HCT116 (cell line): ENCODE measurements around the gene RAB3C. TPM values are rescaled to one million over a fixed set of nuclear protein-coding genes. Genes with fewer than 3 reads are reported as not detected.

Experiments used
- ATAC-seq: fragments of 200-7000 bp; cut with Tn5 transposase; 2 replicates; pipeline ENCODE4 v1.9.1; 2020; ENCODE audit warnings: mild to moderate bottlenecking, moderate library complexity
- BruUV-seq: library from RNA; stranded (reverse); fragments of 400-500 nt; replicated peaks from 2 replicates; lab custom pipeline; 2021; lab: Mats Ljungman, UMichigan
- CTCF ChIA-PET: fragments of 300-600 bp; sonication (Branson Sonifier 250); formaldehyde crosslinking; loops from one replicate; lab custom pipeline; 2021; ENCODE audit warnings: antibody characterized with exemption; lab: Charles Lee
- POLR2A ChIA-PET: fragments of 300-600, 350-600 bp; sonication (Branson Sonifier 250); formaldehyde crosslinking; loops from one replicate; lab custom pipeline; 2021; ENCODE audit warnings: antibody characterized with exemption; lab: Charles Lee
- RAD21 ChIA-PET, 2 experiments: fragments of 300-600 bp; sonication (Branson Sonifier 250); formaldehyde crosslinking; loops; one replicate each; lab custom pipeline; 2023; ENCODE audit warnings: low total read pairs in 2 of 2; ENCODE audit not compliant: uncharacterized antibody in 2 of 2, unreplicated experiment in 2 of 2, low non-redundant PET in 1 of 2; lab: Charles Lee
- DNase-seq: peaks from one replicate; pipeline ENCODE4 v3.0.0-alpha.2; 2010; ENCODE audit warnings: low read depth, low spot score
- H2AFZ ChIP-seq: fragments of 200-600 bp; shearing (Covaris generic), sonication (generic); 2 replicates; pipeline ENCODE4 v1.6.1; 2017; ENCODE audit warnings: low read depth, mixed run types, mixed read lengths, antibody characterized with exemption, low read length; ENCODE audit not compliant: poor library complexity, severe bottlenecking
- H3K27ac ChIP-seq: 2 replicates; pipeline ENCODE4 v1.5.1; 2012; ENCODE audit warnings: low read depth, low read length
- H3K27me3 ChIP-seq: fragments of 200-600 bp; sonication (generic); 2 replicates; pipeline ENCODE4 v1.6.1; 2016; ENCODE audit warnings: mixed run types, low read length, mixed read lengths; ENCODE audit not compliant: insufficient read depth
- H3K36me3 ChIP-seq, 2 experiments: fragments of 200-500 bp in 1 of 2; fragments of 200-600 bp in 1 of 2; sonication (Bioruptor generic) in 1 of 2; sonication (generic) in 1 of 2; 2 replicates each; pipeline versions ENCODE4 v1.5.1 to v1.6.1; 2014 to 2016; ENCODE audit warnings: low read length in 2 of 2, inconsistent platforms in 1 of 2, mixed read lengths in 1 of 2, mixed run types in 1 of 2; ENCODE audit not compliant: insufficient read depth in 2 of 2, control insufficient read depth in 1 of 2
- H3K4me1 ChIP-seq, 2 experiments: fragments of 200-600 bp in 1 of 2; sonication (generic) in 1 of 2; 2 replicates each; pipeline versions ENCODE4 v1.5.1 to v1.6.1; 2012 to 2017; ENCODE audit warnings: low read length in 2 of 2, inconsistent platforms in 1 of 2, mild to moderate bottlenecking in 1 of 2, mixed read lengths in 1 of 2, mixed run types in 1 of 2, moderate library complexity in 1 of 2; ENCODE audit not compliant: insufficient read depth in 2 of 2, control insufficient read depth in 1 of 2
- H3K4me2 ChIP-seq: fragments of 200-600 bp; sonication (generic); 2 replicates; pipeline ENCODE4 v1.6.1; 2017; ENCODE audit warnings: mixed run types, low read length, mixed read lengths
- H3K4me3 ChIP-seq, 2 experiments: fragments of 200-600 bp in 1 of 2; sonication (generic) in 1 of 2; replicated peaks in 1 of 2; 2 replicates each; pipeline ENCODE4 v1.5.1; 2011 to 2016; ENCODE audit warnings: low read length in 2 of 2, control low read depth in 1 of 2, low read depth in 1 of 2, mild to moderate bottlenecking in 1 of 2, mixed read lengths in 1 of 2, mixed run types in 1 of 2
- H3K79me2 ChIP-seq: fragments of 200-600 bp; sonication (generic); 2 replicates; pipeline ENCODE4 v1.6.1; 2017; ENCODE audit warnings: mild to moderate bottlenecking, mixed run types, low read length, moderate library complexity, mixed read lengths; ENCODE audit not compliant: insufficient read depth
- H3K9ac ChIP-seq: fragments of 200-600 bp; sonication (generic); 2 replicates; pipeline ENCODE4 v1.6.1; 2016; ENCODE audit warnings: low read length, mixed read lengths
- H3K9me2 ChIP-seq: fragments of 200-600 bp; sonication (generic), shearing (Covaris generic); 2 replicates; pipeline ENCODE4 v1.6.1; 2017; ENCODE audit warnings: mixed run types, mild to moderate bottlenecking, moderate library complexity; ENCODE audit not compliant: insufficient read depth
- H3K9me3 ChIP-seq, 2 experiments: fragments of 200-500 bp in 1 of 2; fragments of 200-600 bp in 1 of 2; sonication (Bioruptor generic) in 1 of 2; sonication (generic) in 1 of 2; 2 replicates each; pipeline ENCODE4 v1.6.1; 2014 to 2017; ENCODE audit warnings: low read length in 2 of 2, mixed read lengths in 2 of 2, inconsistent platforms in 1 of 2, low read depth in 1 of 2, mild to moderate bottlenecking in 1 of 2, mixed run types in 1 of 2, moderate library complexity in 1 of 2; ENCODE audit not compliant: control insufficient read depth in 1 of 2, insufficient read depth in 1 of 2
- H4K20me1 ChIP-seq: fragments of 200-600 bp; sonication (generic), shearing (Covaris generic); 2 replicates; pipeline ENCODE4 v1.6.1; 2017; ENCODE audit warnings: mixed run types, mild to moderate bottlenecking, moderate library complexity; ENCODE audit not compliant: insufficient read depth
- ATF3 ChIP-seq: IDR thresholded peaks from 2 replicates; pipeline ENCODE4 v1.6.1; 2012
- CBX3 ChIP-seq: IDR thresholded peaks from 2 replicates; pipeline ENCODE4 v1.6.1; 2012; ENCODE audit warnings: low read depth
- CEBPB ChIP-seq: IDR thresholded peaks from 2 replicates; pipeline ENCODE4 v1.6.1; 2012; ENCODE audit warnings: low read depth
- CTCF ChIP-seq, 3 experiments: fragments of 200-600 bp in 1 of 3; sonication (generic) in 1 of 3; IDR thresholded peaks in 2 of 3; conservative IDR thresholded peaks in 1 of 3; 2 replicates each; pipeline ENCODE4 v1.5.1; 2012 to 2017; ENCODE audit warnings: low read depth in 2 of 3, low read length in 2 of 3, antibody characterized with exemption in 1 of 3, borderline replicate concordance in 1 of 3, control low read depth in 1 of 3, mild to moderate bottlenecking in 1 of 3, mixed read lengths in 1 of 3, mixed run types in 1 of 3, moderate library complexity in 1 of 3; ENCODE audit not compliant: insufficient read depth in 1 of 3
- EGR1 ChIP-seq: IDR thresholded peaks from 2 replicates; pipeline ENCODE4 v1.6.1; 2012; ENCODE audit warnings: low read depth
- ELF1 ChIP-seq: IDR thresholded peaks from 2 replicates; pipeline ENCODE4 v1.6.1; 2012; ENCODE audit warnings: low read depth, borderline replicate concordance
- EZH2 ChIP-seq: fragments of 200-600 bp; sonication (generic); IDR thresholded peaks from 2 replicates; pipeline ENCODE4 v1.6.1; 2017; ENCODE audit warnings: antibody characterized with exemption, mixed run types
- EZH2phosphoT487 ChIP-seq: fragments of 200-600 bp; IDR thresholded peaks from 2 replicates; pipeline ENCODE4 v1.6.1; 2018; ENCODE audit warnings: antibody characterized with exemption, borderline replicate concordance
- JUND ChIP-seq: IDR thresholded peaks from 2 replicates; pipeline ENCODE4 v1.6.1; 2012
- MAX ChIP-seq: IDR thresholded peaks from 2 replicates; pipeline ENCODE4 v1.6.1; 2012
- POLR2A ChIP-seq: IDR thresholded peaks from 2 replicates; pipeline ENCODE4 v1.7.0; 2011; ENCODE audit warnings: borderline replicate concordance; ENCODE audit not compliant: insufficient read depth, insufficient read length; ENCODE audit errors: extremely low read depth
- POLR2AphosphoS5 ChIP-seq: IDR thresholded peaks from 2 replicates; pipeline ENCODE4 v1.6.1; 2011; ENCODE audit warnings: mild to moderate bottlenecking, low read depth, low read length, moderate library complexity
- RAD21 ChIP-seq: IDR thresholded peaks from 2 replicates; pipeline ENCODE4 v1.6.1; 2012; ENCODE audit warnings: low read depth, mild to moderate bottlenecking
- SIN3A ChIP-seq: IDR thresholded peaks from 2 replicates; pipeline ENCODE4 v1.6.1; 2012; ENCODE audit warnings: low read depth
- SP1 ChIP-seq: IDR thresholded peaks from 2 replicates; pipeline ENCODE4 v1.6.1; 2012; ENCODE audit warnings: low read depth
- SRF ChIP-seq: IDR thresholded peaks from 2 replicates; pipeline ENCODE4 v1.6.1; 2012; ENCODE audit warnings: low read depth
- TCF7L2 ChIP-seq: IDR thresholded peaks from 2 replicates; pipeline ENCODE4 v1.7.0; 2011; ENCODE audit warnings: borderline replicate concordance, inconsistent platforms; ENCODE audit not compliant: insufficient read depth, insufficient read length; ENCODE audit errors: extremely low read depth
- YY1 ChIP-seq: IDR thresholded peaks from 2 replicates; pipeline ENCODE4 v1.6.1; 2011; ENCODE audit warnings: low read length, low read depth, moderate library complexity, mild to moderate bottlenecking; ENCODE audit not compliant: insufficient replicate concordance; ENCODE audit errors: extremely low read depth
- ZBTB33 ChIP-seq: IDR thresholded peaks from 2 replicates; pipeline ENCODE4 v1.6.1; 2011; ENCODE audit warnings: mild to moderate bottlenecking, low read length, moderate library complexity; ENCODE audit not compliant: insufficient replicate concordance; ENCODE audit errors: extremely low read depth
- ZFX ChIP-seq: fragments of 450-650 bp; IDR thresholded peaks from 2 replicates; pipeline ENCODE4 v1.6.1; 2017
- ZNF274 ChIP-seq: fragments of 200-500 bp; sonication (Bioruptor generic); IDR thresholded peaks from 2 replicates; pipeline ENCODE4 v1.6.1; 2014; ENCODE audit warnings: mild to moderate bottlenecking, low read depth, low read length, inconsistent platforms
- intact Hi-C: fragments of 100-400 bp; cut with micrococcal nuclease; formaldehyde crosslinking; loops from 2 replicates; pipeline ENCODE4 v1.10.0; 2022
- total RNA-seq: library from RNA; stranded (reverse); gene quantifications from one replicate; pipeline ENCODE4 v1.2.1, GENCODE V29; 2021; ENCODE audit not compliant: unreplicated experiment

Gene RAB3C
- total RNA-seq, 1 experiment from 2014 or later = not detected

GRCh38 chr5:58635416-58635815 is 52.5 kb downstream of the RAB3C start (continued):
- TF ChIP-seq RAD21 (no peak), TCF7L2 (no peak), ZFX (no peak), ZBTB33 (no peak), EZH2 (no peak), SP1 (no peak), EGR1 (no peak)
- TF ChIP-seq, all 23 proteins: peak for 0

GRCh38 chr5:58640011-58640410 is 57.1 kb downstream of the RAB3C start:
- intact Hi-C loops = no loop called here
- H3K9me2 ChIP-seq = no peaks in the 10 kb centered on the region
- H2AFZ ChIP-seq = no peak overlapping the region
- no peaks in the 10 kb centered on the region for H3K79me2 ChIP-seq
- H3K9ac ChIP-seq = no peak overlapping the region
- no peak overlapping the region for H3K4me2 ChIP-seq
- no peaks in the 10 kb centered on the region for H4K20me1 ChIP-seq
- no peaks in the 10 kb centered on the region for H3K9me3 ChIP-seq
- CTCF ChIA-PET = no interaction called here
- RAD21 ChIA-PET = no interaction called here
- ATAC-seq (no peak), DNase-seq (no peak)
- peaks cover 23% of the 10 kb centered on the region for H3K27me3 ChIP-seq
- H3K27ac ChIP-seq = no peak overlapping the region
- H3K4me1 ChIP-seq = no peaks in the 10 kb centered on the region
- no peaks in the 10 kb centered on the region for H3K36me3 ChIP-seq
- POLR2A ChIA-PET = no interaction called here
- no peak overlapping the region for H3K4me3 ChIP-seq
- BruUV-seq = no TSS peak
- TF ChIP-seq ATF3 = no peak
- TF ChIP-seq RAD21 = no peak
- TF ChIP-seq EZH2phosphoT487 = no peak
- no peak for TF ChIP-seq YY1
- TF ChIP-seq ZFX = no peak
- TF ChIP-seq POLR2A = no peak
- TF ChIP-seq SRF = no peak
- TF ChIP-seq ZNF274 = no peak
- no peak for TF ChIP-seq JUND
- no peak for TF ChIP-seq CTCF (IDR thresholded peaks at IDR 0.05 in 2 of 3, conservative IDR thresholded peaks at IDR 0.05 in 1 of 3; ENCODE audit: borderline replicate concordance in 1 of 3, insufficient read depth in 1 of 3, low read depth in 2 of 3, low read length in 2 of 3)
- TF ChIP-seq ELF1 = no peak
- TF ChIP-seq POLR2AphosphoS5 = no peak
- no peak for TF ChIP-seq CEBPB
- no peak for TF ChIP-seq EZH2
- no peak for TF ChIP-seq SIN3A
- TF ChIP-seq ZBTB33 = no peak
- TF ChIP-seq CBX3 = no peak
- TF ChIP-seq MAX = no peak
- TF ChIP-seq SP1 = no peak
